GM13976 (cell line): ENCODE data around the gene IRGC.

Experiments used
- DNase-seq: peaks from one replicate; pipeline ENCODE4 v3.0.0; 2012; ENCODE audit warnings: low spot score
- in situ Hi-C: fragments of 300-500 bp; cut with MboI; formaldehyde crosslinking; loops from one replicate; pipeline ENCODE4 v1.12.0; 2022; ENCODE audit warnings: low sequenced_read_pairs, mixed read lengths, inconsistent platforms; ENCODE audit not compliant: unreplicated experiment
- TF ChIP-seq, protein P1 (sequence below): IDR thresholded peaks from 2 replicates; pipeline ENCODE4 v1.5.1; 2012; ENCODE audit warnings: borderline replicate concordance, mild to moderate bottlenecking; ENCODE audit not compliant: insufficient read depth; ENCODE audit errors: extremely low read depth, missing control alignments, control extremely low read depth

The IRGC gene

DNA sequence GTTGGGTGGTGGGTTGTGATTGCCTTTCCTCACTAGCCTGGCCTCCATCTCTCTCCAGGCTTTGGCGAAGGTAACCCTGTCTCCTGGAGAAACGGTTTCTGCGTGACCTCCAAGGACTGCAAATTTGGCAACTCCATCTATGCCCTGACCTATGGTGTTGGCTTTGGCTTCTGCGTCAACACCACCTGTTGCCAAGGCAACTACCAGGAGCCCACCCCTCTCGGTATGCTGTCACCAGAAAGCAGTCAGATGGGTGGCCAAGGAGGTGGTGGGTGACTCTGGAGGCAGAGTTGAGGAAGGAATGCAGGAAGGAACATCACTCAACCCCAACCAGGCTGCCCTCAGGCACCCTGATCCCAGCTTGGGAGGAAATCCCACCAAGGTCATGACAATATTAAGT lies 18.6 kb upstream of the IRGC start:
- no peak for DNase-seq
- in situ Hi-C loops: no loop called here
- TF ChIP-seq, protein P1, sequence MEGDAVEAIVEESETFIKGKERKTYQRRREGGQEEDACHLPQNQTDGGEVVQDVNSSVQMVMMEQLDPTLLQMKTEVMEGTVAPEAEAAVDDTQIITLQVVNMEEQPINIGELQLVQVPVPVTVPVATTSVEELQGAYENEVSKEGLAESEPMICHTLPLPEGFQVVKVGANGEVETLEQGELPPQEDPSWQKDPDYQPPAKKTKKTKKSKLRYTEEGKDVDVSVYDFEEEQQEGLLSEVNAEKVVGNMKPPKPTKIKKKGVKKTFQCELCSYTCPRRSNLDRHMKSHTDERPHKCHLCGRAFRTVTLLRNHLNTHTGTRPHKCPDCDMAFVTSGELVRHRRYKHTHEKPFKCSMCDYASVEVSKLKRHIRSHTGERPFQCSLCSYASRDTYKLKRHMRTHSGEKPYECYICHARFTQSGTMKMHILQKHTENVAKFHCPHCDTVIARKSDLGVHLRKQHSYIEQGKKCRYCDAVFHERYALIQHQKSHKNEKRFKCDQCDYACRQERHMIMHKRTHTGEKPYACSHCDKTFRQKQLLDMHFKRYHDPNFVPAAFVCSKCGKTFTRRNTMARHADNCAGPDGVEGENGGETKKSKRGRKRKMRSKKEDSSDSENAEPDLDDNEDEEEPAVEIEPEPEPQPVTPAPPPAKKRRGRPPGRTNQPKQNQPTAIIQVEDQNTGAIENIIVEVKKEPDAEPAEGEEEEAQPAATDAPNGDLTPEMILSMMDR: no peak

DNA sequence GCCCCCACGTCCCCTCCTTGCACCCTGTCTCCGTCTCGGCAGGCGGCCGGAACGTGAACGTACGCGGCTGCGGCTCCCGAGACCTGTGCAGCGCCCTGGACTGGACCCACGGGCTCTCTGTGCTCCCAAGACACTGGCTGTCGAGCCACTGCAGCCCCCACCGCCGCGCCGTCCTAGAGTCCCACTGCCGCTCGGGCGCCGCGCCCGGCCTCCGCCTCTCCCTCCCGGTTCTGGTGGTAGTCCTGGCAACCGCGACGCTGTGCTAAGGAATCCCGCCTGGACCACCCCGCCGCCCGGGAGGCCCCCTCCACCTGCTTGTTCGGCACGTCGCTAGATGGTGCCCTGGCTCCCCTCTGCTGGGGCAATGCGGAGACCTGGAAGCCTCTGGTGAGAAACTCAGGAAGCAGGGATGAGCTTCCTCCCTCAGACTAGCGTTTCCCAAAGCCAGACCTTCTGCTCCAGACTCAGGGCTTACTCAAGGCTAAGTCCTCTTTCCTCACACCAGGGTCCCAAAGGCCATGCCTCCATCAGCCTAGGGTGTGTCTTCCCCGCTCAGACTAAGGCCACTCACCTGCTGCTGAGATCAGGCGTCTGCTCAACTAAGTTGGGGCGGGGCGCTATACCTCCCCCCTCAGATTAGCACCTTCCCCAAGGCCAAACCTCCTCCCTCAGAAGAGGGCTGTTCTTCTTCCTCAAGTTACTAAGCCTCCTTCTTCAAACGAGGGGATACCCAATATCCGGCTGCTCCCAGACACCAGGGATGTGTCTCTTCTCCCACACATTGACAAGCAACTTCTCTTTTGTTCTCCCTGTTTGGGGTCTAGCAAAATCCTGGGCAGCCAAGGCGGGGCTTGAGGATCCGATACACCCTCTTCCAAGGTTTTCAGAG lies 16.1 kb upstream of the IRGC start:
- TF ChIP-seq, protein P1: no peak
- in situ Hi-C loops: no loop called here
- DNase-seq: no peak

- in situ Hi-C loops: no loop called here
- DNase-seq: no peak
- TF ChIP-seq, protein P1: no peak
Observed at GRCh38 chr19:43700395-43701000, 15.4 kb upstream of the IRGC start.

- TF ChIP-seq, protein P1: no peak
- DNase-seq: no peak
- in situ Hi-C loops: no loop called here
Observed at GRCh38 chr19:43704002-43704705, 11.7 kb upstream of the IRGC start.

DNA sequence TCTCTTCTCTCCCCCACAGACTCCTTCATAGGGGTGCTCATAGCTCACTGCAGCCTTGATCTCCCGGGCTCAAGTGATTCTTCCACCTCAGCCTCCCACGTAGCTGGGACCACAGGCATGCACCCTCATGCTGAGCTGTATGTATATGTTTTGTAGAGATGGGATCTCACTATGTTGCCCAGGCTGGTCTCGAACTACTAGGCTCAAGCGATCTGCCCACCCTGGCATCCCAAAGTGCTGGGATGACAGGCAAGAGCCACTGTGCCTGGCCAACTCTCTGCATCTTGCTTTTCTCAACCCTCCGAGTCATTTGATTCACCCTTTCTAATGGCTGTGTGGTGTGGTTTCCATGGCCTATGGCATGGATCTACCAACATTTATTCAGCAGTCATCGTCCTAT lies 10.1 kb upstream of the IRGC start:
- DNase-seq: no peak
- in situ Hi-C loops: no loop called here
- TF ChIP-seq, protein P1: no peak

- TF ChIP-seq, protein P1: no peak
- in situ Hi-C loops: no loop called here
- no peak for DNase-seq
Observed at GRCh38 chr19:43707158-43707712, 8.6 kb upstream of the IRGC start.
